ENCODE results near the gene PTPRQ. TPM values are rescaled to one million over a fixed set of nuclear protein-coding genes. Genes with fewer than 3 reads are reported as not detected.

Gene PTPRQ
- total RNA-seq, 1 experiment from 2014 or later, result not detected

GRCh38 chr12:80707830-80708258, 263.8 kb downstream of the PTPRQ start:
- no peak overlapping the region for H2AFZ ChIP-seq
- TF ChIP-seq EZH2 (IDR thresholded peaks at IDR 0.05; ENCODE audit: low read depth), result no peak
- TF ChIP-seq CTCF (conservative IDR thresholded peaks at IDR 0.05), result no peak
- H4K20me1 ChIP-seq (ENCODE audit: insufficient read depth), result no peaks in the 10 kb centered on the region
- H3K4me3 ChIP-seq, result no peak overlapping the region
- H3K9me2 ChIP-seq (ENCODE audit: insufficient read depth), result no peaks in the 10 kb centered on the region
- H3K27me3 ChIP-seq (ENCODE audit: insufficient read depth, low read depth), result no peaks in the 10 kb centered on the region
- intact Hi-C loops (cut with micrococcal nuclease; ENCODE audit: unreplicated experiment), result no loop called here
- peaks cover 12% of the 10 kb centered on the region for H3K4me1 ChIP-seq (replicated peaks; ENCODE audit: insufficient read depth)
- no peak for DNase-seq
- CTCF ChIA-PET, result interaction anchor here (0.7 kb wide), 1 partner anchor 25 kb away, joined by 6 read pairs; no protein-coding TSS in a partner anchor
- H3K27ac ChIP-seq, result no peak overlapping the region
- BruUV-seq (replicated peaks), result no TSS peak
- H3F3A ChIP-seq (ENCODE audit: insufficient read depth, low read depth), result 0 out of 2 replicates have a peak, but pooled peaks cover 8% of the 10 kb centered on the region
- POLR2A ChIA-PET (ENCODE audit: unreplicated experiment), result no interaction called here
- no peak overlapping the region for H3K4me2 ChIP-seq
- H3K79me2 ChIP-seq (ENCODE audit: low read depth), result no peaks in the 10 kb centered on the region
- H3K9me3 ChIP-seq (ENCODE audit: insufficient read depth, low read depth), result no peaks in the 10 kb centered on the region
- H3K36me3 ChIP-seq (ENCODE audit: low read depth), result no peaks in the 10 kb centered on the region

GRCh38 chr12:80708259-80708974, 264.4 kb downstream of the PTPRQ start:
- Histone ChIP-seq H3K9me3 (ENCODE audit: insufficient read depth, low read depth) (no peaks in the 10 kb centered on the region), H3K4me3 (no peak overlapping the region), H3F3A (ENCODE audit: insufficient read depth, low read depth) (0 out of 2 replicates have a peak, but pooled peaks cover 3% of the 10 kb centered on the region), H3K36me3 (ENCODE audit: low read depth) (no peaks in the 10 kb centered on the region), H3K27ac (no peak overlapping the region), H3K27me3 (ENCODE audit: insufficient read depth, low read depth) (no peaks in the 10 kb centered on the region), H4K20me1 (ENCODE audit: insufficient read depth) (no peaks in the 10 kb centered on the region), H3K9me2 (ENCODE audit: insufficient read depth) (no peaks in the 10 kb centered on the region), H3K79me2 (ENCODE audit: low read depth) (no peaks in the 10 kb centered on the region), H3K4me1 (replicated peaks; ENCODE audit: insufficient read depth) (peaks cover 7% of the 10 kb centered on the region), H2AFZ (no peak overlapping the region), H3K4me2 (no peak overlapping the region)
- no peak for TF ChIP-seq EZH2 (IDR thresholded peaks at IDR 0.05; ENCODE audit: low read depth)
- no peak for TF ChIP-seq CTCF (conservative IDR thresholded peaks at IDR 0.05)
- intact Hi-C loops (cut with micrococcal nuclease; ENCODE audit: unreplicated experiment), result no loop called here
- no TSS peak for BruUV-seq (replicated peaks)
- POLR2A ChIA-PET (ENCODE audit: unreplicated experiment), result no interaction called here
- DNase-seq, result no peak
- CTCF ChIA-PET, result interaction anchor here (0.7 kb wide), 1 partner anchor 26 kb away, joined by 6 read pairs; no protein-coding TSS in a partner anchor

- DNase-seq, result no peak
- no peak overlapping the region for H3K4me2 ChIP-seq
- H3K36me3 ChIP-seq (ENCODE audit: low read depth), result no peaks in the 10 kb centered on the region
- H3K27me3 ChIP-seq (ENCODE audit: insufficient read depth, low read depth), result no peaks in the 10 kb centered on the region
- intact Hi-C loops (cut with micrococcal nuclease; ENCODE audit: unreplicated experiment), result no loop called here
- no peaks in the 10 kb centered on the region for H3K79me2 ChIP-seq (ENCODE audit: low read depth)
- H2AFZ ChIP-seq, result no peak overlapping the region
- no TSS peak for BruUV-seq (replicated peaks)
- no peaks in the 10 kb centered on the region for H3K9me2 ChIP-seq (ENCODE audit: insufficient read depth)
- peaks cover 1% of the 10 kb centered on the region; the same call in 1 of the 2 replicates for H3K4me1 ChIP-seq (replicated peaks; ENCODE audit: insufficient read depth)
- no peaks in the 10 kb centered on the region for H4K20me1 ChIP-seq (ENCODE audit: insufficient read depth)
- POLR2A ChIA-PET (ENCODE audit: unreplicated experiment), result no interaction called here
- no peaks in the 10 kb centered on the region for H3F3A ChIP-seq (ENCODE audit: insufficient read depth, low read depth)
- no peak overlapping the region for H3K4me3 ChIP-seq
- TF ChIP-seq EZH2 (IDR thresholded peaks at IDR 0.05; ENCODE audit: low read depth) (no peak), CTCF (conservative IDR thresholded peaks at IDR 0.05) (no peak)
- CTCF ChIA-PET, result no interaction called here
- H3K9me3 ChIP-seq (ENCODE audit: insufficient read depth, low read depth), result no peaks in the 10 kb centered on the region
- H3K27ac ChIP-seq, result no peak overlapping the region
Measured at GRCh38 chr12:80708975-80709328, 264.9 kb downstream of the PTPRQ start.

Data from PC-9 (cell line).